ENCODE measurements around the gene EXO5.

The EXO5 gene

GRCh38 chr1:40476924-40477677, 31.5 kb upstream of the EXO5 start, which contains the start of gene ZFP69:
ZFP69 (plus strand) TSS chr1:40477290; CDS start chr1:40479362, 2,072 bp downstream.
- no peak for TF ChIP-seq REST (IDR thresholded peaks at IDR 0.05; ENCODE audit: low read depth)
- peak; percentile 88 for TF ChIP-seq ZBTB7A (IDR thresholded peaks at IDR 0.05; ENCODE audit: low read depth)
- TF ChIP-seq CREB1 (IDR thresholded peaks at IDR 0.05; ENCODE audit: low read depth), result no peak
- peak; percentile 4; the same call in 1 of the 2 replicates for TF ChIP-seq RAD21 (IDR thresholded peaks at IDR 0.05; ENCODE audit: low read depth)
- no peak for TF ChIP-seq FOXM1 (IDR thresholded peaks at IDR 0.05; ENCODE audit: borderline replicate concordance, low read depth)
- peak; percentile 70; the same call in 1 of the 2 replicates for TF ChIP-seq MAX (IDR thresholded peaks at IDR 0.05)
- no peak for TF ChIP-seq TEAD4 (IDR thresholded peaks at IDR 0.05)
- TF ChIP-seq TAF1 (IDR thresholded peaks at IDR 0.05; ENCODE audit: low read depth), result peak; percentile 27; the same call in 1 of the 2 replicates
- TF ChIP-seq YY1 (IDR thresholded peaks at IDR 0.05; ENCODE audit: low read depth), result no peak
- no peak for TF ChIP-seq CEBPB (IDR thresholded peaks at IDR 0.05)
- TF ChIP-seq EGR1 (IDR thresholded peaks at IDR 0.05), result peak; percentile 79

DNA sequence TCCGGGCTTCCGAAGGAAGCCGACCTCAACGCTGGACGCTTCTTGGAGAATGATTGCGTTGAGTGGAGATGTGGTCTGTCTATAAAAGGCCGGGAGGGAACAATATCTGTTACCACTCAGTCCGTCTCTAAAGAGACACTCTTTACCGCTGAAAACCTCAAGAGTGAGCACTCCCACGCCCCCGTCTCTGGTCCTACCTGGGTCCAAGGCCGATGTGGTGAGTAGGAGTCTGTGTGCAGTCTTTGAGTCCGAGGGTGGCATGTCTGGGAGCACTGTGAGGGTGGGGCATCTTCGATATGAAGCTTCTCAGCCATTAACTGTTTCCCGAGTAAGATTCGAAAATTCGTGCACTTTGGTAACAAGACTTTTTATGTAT, 30.9 kb upstream of the EXO5 start:
- TF ChIP-seq CEBPB (IDR thresholded peaks at IDR 0.05) (no peak), RAD21 (IDR thresholded peaks at IDR 0.05; ENCODE audit: low read depth) (no peak)
- TF ChIP-seq, protein P1, sequence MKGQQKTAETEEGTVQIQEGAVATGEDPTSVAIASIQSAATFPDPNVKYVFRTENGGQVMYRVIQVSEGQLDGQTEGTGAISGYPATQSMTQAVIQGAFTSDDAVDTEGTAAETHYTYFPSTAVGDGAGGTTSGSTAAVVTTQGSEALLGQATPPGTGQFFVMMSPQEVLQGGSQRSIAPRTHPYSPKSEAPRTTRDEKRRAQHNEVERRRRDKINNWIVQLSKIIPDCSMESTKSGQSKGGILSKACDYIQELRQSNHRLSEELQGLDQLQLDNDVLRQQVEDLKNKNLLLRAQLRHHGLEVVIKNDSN (IDR thresholded peaks at IDR 0.05), result no peak

- TF ChIP-seq REST (IDR thresholded peaks at IDR 0.05; ENCODE audit: low read depth) (no peak), CEBPB (IDR thresholded peaks at IDR 0.05) (no peak), EP300 (IDR thresholded peaks at IDR 0.05; ENCODE audit: borderline replicate concordance) (no peak), EGR1 (IDR thresholded peaks at IDR 0.05) (no peak), NFIC (IDR thresholded peaks at IDR 0.05) (no peak), CREB1 (IDR thresholded peaks at IDR 0.05; ENCODE audit: low read depth) (no peak)
- TF ChIP-seq, protein P1 (IDR thresholded peaks at IDR 0.05), result no peak
Measured at GRCh38 chr1:40478276-40478675, 30.3 kb upstream of the EXO5 start.

DNA sequence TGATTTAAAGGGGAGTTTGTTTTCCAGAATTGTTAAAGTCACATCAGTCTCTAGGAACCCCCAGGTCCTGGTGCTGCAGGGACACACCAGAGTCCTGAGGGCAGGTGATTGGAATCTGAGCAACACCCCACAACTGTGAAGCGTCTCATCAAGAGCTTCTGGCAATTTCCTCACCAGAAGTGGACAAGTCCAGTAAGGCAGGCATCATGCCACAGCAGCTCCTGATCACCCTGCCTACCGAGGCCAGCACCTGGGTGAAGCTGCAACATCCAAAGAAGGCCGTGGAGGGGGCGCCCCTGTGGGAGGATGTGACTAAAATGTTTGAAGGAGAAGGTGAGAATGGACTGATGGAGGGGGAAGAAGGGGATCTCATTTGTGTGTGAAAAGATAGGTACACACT, 29.4 kb upstream of the EXO5 start:
- TF ChIP-seq ZBTB7A (IDR thresholded peaks at IDR 0.05; ENCODE audit: low read depth), result no peak
- TF ChIP-seq TEAD4 (IDR thresholded peaks at IDR 0.05), result no peak
- TF ChIP-seq FOXM1 (IDR thresholded peaks at IDR 0.05; ENCODE audit: borderline replicate concordance, low read depth), result no peak
- no peak for TF ChIP-seq EP300 (IDR thresholded peaks at IDR 0.05; ENCODE audit: borderline replicate concordance)
- TF ChIP-seq CEBPB (IDR thresholded peaks at IDR 0.05), result no peak
- no peak for TF ChIP-seq EGR1 (IDR thresholded peaks at IDR 0.05)
- TF ChIP-seq REST (IDR thresholded peaks at IDR 0.05; ENCODE audit: low read depth), result no peak
- TF ChIP-seq TCF12 (IDR thresholded peaks at IDR 0.05; ENCODE audit: low read depth), result no peak
- TF ChIP-seq, protein P1 (IDR thresholded peaks at IDR 0.05), result no peak
- TF ChIP-seq YY1 (IDR thresholded peaks at IDR 0.05; ENCODE audit: low read depth), result no peak
- no peak for TF ChIP-seq CREB1 (IDR thresholded peaks at IDR 0.05; ENCODE audit: low read depth)
- TF ChIP-seq NFIC (IDR thresholded peaks at IDR 0.05), result no peak
- TF ChIP-seq MAX (IDR thresholded peaks at IDR 0.05), result no peak
- no peak for TF ChIP-seq TAF1 (IDR thresholded peaks at IDR 0.05; ENCODE audit: low read depth)
- TF ChIP-seq RAD21 (IDR thresholded peaks at IDR 0.05; ENCODE audit: low read depth), result no peak
